ENCODE data around the gene GP1BB. TPM values are rescaled to one million over a fixed set of nuclear protein-coding genes. Genes with fewer than 3 reads are reported as not detected.
"Not testable (repeated sequence)": the region's sequence is repeated elsewhere in the genome, so short reads cannot be mapped to it uniquely, and the experiment has no call there.

Gene GP1BB
- 10 to 100 TPM; 14.7 to 28.7 (median 19.4) TPM for total RNA-seq

GRCh38 chr22:19723232-19723982 is at the start of gene GP1BB:
TSS of gene GP1BB (plus strand) at chr22:19723539. CDS start at chr22:19723570, 31 bp downstream.
- peak within 1 kb of the TSS; percentile 43 for H3K4me3 ChIP-seq
- 82% methylated on average over 24 of the region's 80 CpGs for WGBS

GRCh38 chr22:19673660-19674059 is 49.7 kb upstream of the GP1BB start:
- DNase-seq (ENCODE audit: low spot score in 2 of 2), result no peak
- no peaks in the 10 kb centered on the region for H3K4me1 ChIP-seq

More at GRCh38 chr22:19723232-19723982, at the start of gene GP1BB:
- no peak for TF ChIP-seq POLR2AphosphoS5 (IDR thresholded peaks at IDR 0.05)
- TF ChIP-seq CTCF (IDR thresholded peaks at IDR 0.05), result peak in 1 of 2 donors; percentile 3
- TF ChIP-seq POLR2A (IDR thresholded peaks at IDR 0.05), result no peak
- no peak for TF ChIP-seq EP300 (IDR thresholded peaks at IDR 0.05)
- H3K27ac ChIP-seq, result no peak within 1 kb of the TSS
- H3K36me3 ChIP-seq, result peaks cover 22% of the 10 kb centered on the region
- no peaks in the 10 kb centered on the region for H3K9me3 ChIP-seq
- DNase-seq (ENCODE audit: low spot score in 2 of 2), result no peak
- H3K27me3 ChIP-seq, result peaks cover 54% of the 10 kb centered on the region
- peaks cover 28% of the 10 kb centered on the region for H3K4me1 ChIP-seq

GRCh38 chr22:19674129-19674928 is 49.0 kb upstream of the GP1BB start:
- H3K9me3 ChIP-seq, result no peaks in the 10 kb centered on the region
- H3K4me1 ChIP-seq, result peaks cover under 1% of the 10 kb centered on the region
- no peaks in the 10 kb centered on the region for H3K36me3 ChIP-seq
- peaks cover 5% of the 10 kb centered on the region for H3K27me3 ChIP-seq
- WGBS, result 82% methylated on average over 11 of the region's 11 CpGs
- peak in 1 of 2 donors; percentile 40 for DNase-seq (ENCODE audit: low spot score in 2 of 2)
- no peak overlapping the region for H3K4me3 ChIP-seq
- TF ChIP-seq EP300 (IDR thresholded peaks at IDR 0.05), result no peak
- no peak for TF ChIP-seq CTCF (IDR thresholded peaks at IDR 0.05)
- TF ChIP-seq POLR2AphosphoS5 (IDR thresholded peaks at IDR 0.05), result no peak
- no peak for TF ChIP-seq POLR2A (IDR thresholded peaks at IDR 0.05)
- no peak overlapping the region for H3K27ac ChIP-seq

More at GRCh38 chr22:19673660-19674059, 49.7 kb upstream of the GP1BB start:
- Histone ChIP-seq H3K36me3 (no peaks in the 10 kb centered on the region), H3K27ac (no peak overlapping the region), H3K9me3 (no peaks in the 10 kb centered on the region), H3K4me3 (no peak overlapping the region), H3K27me3 (peaks cover 5% of the 10 kb centered on the region)
- no peak for TF ChIP-seq POLR2A (IDR thresholded peaks at IDR 0.05)
- WGBS, result 88% methylated on average over 4 of the region's 4 CpGs

- H3K27me3 ChIP-seq, result peaks cover 5% of the 10 kb centered on the region
- no peak overlapping the region for H3K4me3 ChIP-seq
- peaks cover 5% of the 10 kb centered on the region for H3K4me1 ChIP-seq
- no peaks in the 10 kb centered on the region for H3K9me3 ChIP-seq
- no peaks in the 10 kb centered on the region for H3K36me3 ChIP-seq
- H3K27ac ChIP-seq, result no peak overlapping the region
- peak in 1 of 2 donors; percentile 37 for DNase-seq (ENCODE audit: low spot score in 2 of 2)
- TF ChIP-seq POLR2AphosphoS5 (IDR thresholded peaks at IDR 0.05), result no peak
- no peak for TF ChIP-seq POLR2A (IDR thresholded peaks at IDR 0.05)
- TF ChIP-seq EP300 (IDR thresholded peaks at IDR 0.05), result no peak
- TF ChIP-seq CTCF (IDR thresholded peaks at IDR 0.05), result no peak
- WGBS, result 89% methylated on average over 10 of the region's 10 CpGs
These were observed 48.4 kb upstream of the GP1BB start for GRCh38 chr22:19674929-19675253.

- Histone ChIP-seq H3K4me1 (peaks cover 5% of the 10 kb centered on the region), H3K27me3 (peaks cover 7% of the 10 kb centered on the region), H3K36me3 (no peaks in the 10 kb centered on the region), H3K4me3 (no peak overlapping the region), H3K9me3 (no peaks in the 10 kb centered on the region), H3K27ac (no peak overlapping the region)
- DNase-seq (ENCODE audit: low spot score in 2 of 2), result peak in 1 of 2 donors; percentile 16
- 86% methylated on average over 7 of the region's 7 CpGs for WGBS
- no peak for TF ChIP-seq EP300 (IDR thresholded peaks at IDR 0.05)
- TF ChIP-seq POLR2A (IDR thresholded peaks at IDR 0.05), result no peak
- no peak for TF ChIP-seq POLR2AphosphoS5 (IDR thresholded peaks at IDR 0.05)
- TF ChIP-seq CTCF (IDR thresholded peaks at IDR 0.05), result no peak
These were observed 47.9 kb upstream of the GP1BB start for GRCh38 chr22:19675428-19675827.

- H3K4me3 ChIP-seq, H3K36me3 ChIP-seq, H3K4me1 ChIP-seq, H3K9me3 ChIP-seq, H3K27me3 ChIP-seq, H3K27ac ChIP-seq: not testable (repeated sequence)
- WGBS, result 92% methylated on average over 1 of the region's 1 CpG
- DNase-seq (ENCODE audit: low spot score in 2 of 2), result peak in 1 of 2 donors; percentile 9
These were observed 46.9 kb upstream of the GP1BB start for GRCh38 chr22:19676437-19676836.
